Spinal cord (tissue), 10 donors: Measurements from ENCODE around the gene PPP2R5C. TPM values are rescaled to one million over a fixed set of nuclear protein-coding genes. Genes with fewer than 3 reads are reported as not detected.

Source experiments
- DNase-seq, 6 donors: peaks; one replicate each; pipeline versions ENCODE4 v3.0.0 to v3.0.0-alpha.2; 2013 to 2015; ENCODE audit warnings: low spot score in 6 of 6, low read depth in 4 of 6
- H3K27ac ChIP-seq: one replicate; pipeline ENCODE4 v1.5.1; 2013; ENCODE audit warnings: low read depth, low read length, control low read depth
- H3K27me3 ChIP-seq: one replicate; pipeline ENCODE4 v1.6.1; 2013; ENCODE audit warnings: low read length; ENCODE audit not compliant: control insufficient read depth, insufficient read depth
- H3K36me3 ChIP-seq: one replicate; pipeline ENCODE4 v1.6.1; 2013; ENCODE audit warnings: low read length; ENCODE audit not compliant: control insufficient read depth, insufficient read depth
- H3K4me1 ChIP-seq: one replicate; pipeline ENCODE4 v1.6.1; 2013; ENCODE audit warnings: low read length; ENCODE audit not compliant: control insufficient read depth, insufficient read depth
- H3K4me3 ChIP-seq: one replicate; pipeline ENCODE4 v1.5.1; 2013; ENCODE audit warnings: low read depth, low read length, control low read depth
- H3K9me3 ChIP-seq: one replicate; pipeline ENCODE4 v1.6.1; 2013; ENCODE audit warnings: low read length; ENCODE audit not compliant: control insufficient read depth, insufficient read depth
- WGBS: methylation state at CpG from one replicate; pipeline ENCODE4 v1.1.5; 2013; ENCODE audit warnings: missing lambda C conversion rate; ENCODE audit not compliant: insufficient coverage; 5-methylcytosine and 5-hydroxymethylcytosine counted together
- polyA plus RNA-seq, 2 donors: library from polyadenylated mRNA; unstranded; fragments of 120-200 nt; gene quantifications; one replicate each; pipeline ENCODE4 v1.2.1, GENCODE V29; 2013; ENCODE audit not compliant: insufficient read length in 2 of 2
- total RNA-seq, 2 donors: library from RNA; depleted of rRNA in 1 of 2; stranded (reverse); fragments of 120-200 nt in 1 of 2; fragments of >200 nt in 1 of 2; gene quantifications; one replicate each; pipeline versions ENCODE4 v1.2.3 to v1.2.4, GENCODE V29; 2013 to 2014
- donor health status: healthy.

PPP2R5C gene
- total and polyA plus RNA-seq, 4 donors = 104 to 136 (median 123) TPM

DNA sequence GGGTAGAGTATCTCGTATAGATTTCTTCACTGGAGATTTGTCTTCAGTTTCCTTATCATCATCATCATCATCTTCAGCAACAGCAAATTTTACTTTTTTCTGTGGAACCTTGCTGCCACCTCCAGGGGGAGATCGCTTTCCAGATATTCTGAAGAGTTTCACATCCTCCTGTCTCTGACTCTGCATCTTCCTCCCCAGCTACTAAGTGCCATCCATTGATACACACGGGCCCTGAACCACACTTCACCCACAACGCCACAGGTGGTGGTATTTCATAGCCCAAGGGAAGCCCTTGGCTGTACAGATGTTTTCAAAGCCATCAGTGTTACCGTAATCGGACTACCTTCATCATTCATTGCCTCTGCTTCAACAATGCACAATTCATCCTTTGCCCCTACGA, 82.2 kb downstream of the PPP2R5C start:
- H3K4me3 ChIP-seq = no peak overlapping the region
- peaks cover 16% of the 10 kb centered on the region for H3K36me3 ChIP-seq
- 80% methylated on average over 5 of the region's 7 CpGs for WGBS
- H3K4me1 ChIP-seq = peaks cover 3% of the 10 kb centered on the region
- no peaks in the 10 kb centered on the region for H3K9me3 ChIP-seq
- no peaks in the 10 kb centered on the region for H3K27me3 ChIP-seq
- H3K27ac ChIP-seq = no peak overlapping the region
- no peak for DNase-seq

DNA sequence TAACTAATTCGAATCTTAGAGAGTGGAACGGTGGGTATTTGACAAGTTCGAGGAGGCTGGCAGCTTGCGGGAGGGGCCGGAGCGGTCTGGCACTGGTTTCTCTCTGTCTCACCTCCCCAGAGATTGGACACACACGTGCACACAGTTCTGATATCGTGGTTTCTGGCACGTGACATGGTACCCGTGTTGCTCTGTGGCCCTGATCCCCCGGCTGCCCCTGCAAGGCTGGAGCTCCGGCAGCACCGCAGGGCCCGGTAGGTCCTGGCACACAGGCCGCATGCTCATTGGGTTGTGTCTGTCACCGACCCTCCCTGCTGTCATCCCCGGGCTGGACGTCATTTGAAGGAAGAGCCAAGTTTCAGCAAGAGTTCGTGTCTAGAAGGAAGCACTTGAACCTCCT, 82.7 kb downstream of the PPP2R5C start:
- DNase-seq = no peak
- no peak overlapping the region for H3K27ac ChIP-seq
- H3K9me3 ChIP-seq = no peaks in the 10 kb centered on the region
- no peaks in the 10 kb centered on the region for H3K27me3 ChIP-seq
- H3K4me1 ChIP-seq = peaks cover 2% of the 10 kb centered on the region
- H3K4me3 ChIP-seq = no peak overlapping the region
- H3K36me3 ChIP-seq = peaks cover 15% of the 10 kb centered on the region
- WGBS = 95% methylated on average over 18 of the region's 19 CpGs

DNA sequence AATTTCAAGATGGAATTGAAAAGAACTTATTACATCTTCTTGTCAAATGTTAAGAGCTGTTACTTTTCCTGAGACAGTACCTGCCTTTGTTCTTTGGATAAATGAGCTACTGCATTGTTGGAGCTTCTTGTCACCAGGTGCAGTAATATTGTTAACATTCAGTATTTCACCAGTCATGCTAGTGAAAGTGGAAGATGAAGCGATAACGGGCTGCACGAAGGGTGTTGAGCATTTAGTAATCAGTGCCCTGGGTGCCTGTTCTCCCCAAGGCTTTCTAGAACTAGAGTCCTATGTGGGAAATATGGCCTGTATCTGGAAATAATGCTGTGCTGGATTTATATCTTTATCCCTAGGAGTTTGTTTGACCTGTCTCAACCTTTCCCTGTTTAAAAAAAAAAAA, 83.2 kb downstream of the PPP2R5C start:
- no peak overlapping the region for H3K27ac ChIP-seq
- H3K36me3 ChIP-seq = peaks cover 13% of the 10 kb centered on the region
- no peaks in the 10 kb centered on the region for H3K9me3 ChIP-seq
- no peak for DNase-seq
- H3K4me1 ChIP-seq = peaks cover 2% of the 10 kb centered on the region
- H3K27me3 ChIP-seq = no peaks in the 10 kb centered on the region
- H3K4me3 ChIP-seq = no peak overlapping the region
- WGBS = 94% methylated on average over 3 of the region's 3 CpGs

DNA sequence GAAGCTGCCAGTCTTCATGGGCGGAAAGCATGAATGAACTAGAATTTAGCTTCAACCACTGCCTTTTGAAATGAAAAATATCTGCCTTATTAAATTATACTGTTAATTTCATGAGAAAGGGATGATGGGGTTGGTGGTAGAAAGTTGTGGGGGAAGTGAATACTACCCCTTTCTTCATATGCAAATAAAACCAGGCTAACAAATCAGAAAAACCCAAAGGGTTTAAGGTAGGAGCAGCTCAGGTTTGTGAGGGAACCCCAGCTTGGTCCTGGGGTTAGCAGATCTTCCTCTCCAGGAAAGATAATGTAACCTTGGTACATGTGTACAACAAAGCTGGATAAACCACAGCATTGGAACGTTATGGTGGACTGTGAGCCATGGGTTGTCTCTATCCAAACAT, 84.0 kb downstream of the PPP2R5C start:
- H3K27ac ChIP-seq = no peak overlapping the region
- H3K9me3 ChIP-seq = no peaks in the 10 kb centered on the region
- H3K4me1 ChIP-seq = peaks cover 2% of the 10 kb centered on the region
- WGBS = 88% methylated on average over 1 of the region's 2 CpGs
- H3K36me3 ChIP-seq = peaks cover 13% of the 10 kb centered on the region
- no peak overlapping the region for H3K4me3 ChIP-seq
- DNase-seq = no peak
- no peaks in the 10 kb centered on the region for H3K27me3 ChIP-seq

DNA sequence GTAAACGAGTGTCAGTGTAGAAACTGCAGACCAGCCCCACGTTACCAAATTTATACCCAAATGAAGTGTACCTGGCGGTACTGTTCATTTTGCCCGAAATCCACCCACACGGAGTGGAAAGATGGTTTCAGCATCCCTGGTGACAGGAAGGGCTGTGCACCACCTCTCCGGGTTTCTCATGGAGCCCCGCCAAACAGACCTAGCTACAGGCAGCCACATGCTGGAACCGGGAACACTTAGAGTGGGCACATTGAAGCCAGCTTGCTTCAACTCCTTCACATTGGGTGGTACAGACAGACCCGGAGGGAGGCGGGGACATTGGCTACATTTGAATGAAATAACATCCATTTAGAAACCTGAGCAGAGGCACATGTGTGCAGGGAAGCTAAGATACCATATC, 84.4 kb downstream of the PPP2R5C start:
- Histone ChIP-seq H3K9me3 (no peaks in the 10 kb centered on the region), H3K36me3 (peaks cover 13% of the 10 kb centered on the region), H3K27me3 (no peaks in the 10 kb centered on the region), H3K27ac (no peak overlapping the region), H3K4me1 (peaks cover 2% of the 10 kb centered on the region), H3K4me3 (no peak overlapping the region)
- 94% methylated on average over 7 of the region's 10 CpGs for whole genome bisulfite sequencing
- DNase-seq = no peak

DNA sequence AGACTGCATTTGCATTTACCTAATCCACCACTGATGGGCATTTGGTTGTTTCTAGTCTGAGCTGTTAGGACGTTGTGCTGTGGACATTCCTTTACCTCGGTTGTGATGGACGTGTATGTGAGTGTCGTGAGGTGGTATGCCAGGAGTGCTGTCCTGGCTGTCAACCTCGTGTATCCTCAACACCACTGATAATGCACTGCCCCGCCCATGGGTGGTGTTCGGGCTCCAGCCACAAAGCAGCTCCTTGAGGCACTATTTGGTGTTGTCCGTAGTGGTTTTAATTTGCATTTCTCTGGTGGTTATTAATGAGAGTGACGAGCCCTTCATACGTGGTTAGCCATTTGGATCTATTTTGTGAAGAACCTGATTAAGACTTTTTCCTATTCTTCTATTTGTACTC, 87.6 kb downstream of the PPP2R5C start:
- Histone ChIP-seq H3K4me3 (no peak overlapping the region), H3K36me3 (peaks cover 3% of the 10 kb centered on the region), H3K4me1 (no peaks in the 10 kb centered on the region), H3K9me3 (no peaks in the 10 kb centered on the region), H3K27ac (no peak overlapping the region), H3K27me3 (no peaks in the 10 kb centered on the region)
- DNase-seq = no peak
- 100% methylated on average over 1 of the region's 10 CpGs for WGBS

DNA sequence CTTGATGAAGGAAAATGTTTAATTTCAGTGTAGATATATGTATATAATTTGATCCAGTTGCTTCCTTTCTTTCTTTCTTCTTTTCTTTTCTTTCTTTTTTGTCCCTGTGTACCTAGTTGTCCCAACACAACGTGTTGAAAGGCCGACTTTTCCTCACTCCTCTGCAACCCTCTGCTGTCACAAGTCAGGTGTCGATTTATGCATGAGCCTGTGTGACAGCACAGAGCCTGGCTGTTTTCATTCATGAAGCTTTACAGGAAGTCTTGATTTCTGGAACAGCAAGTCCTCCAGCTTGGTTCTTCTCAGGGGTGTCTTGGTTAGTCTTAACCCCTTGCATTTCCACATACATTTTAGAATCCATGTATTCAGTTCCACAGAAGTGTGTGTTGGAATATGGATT, 88.1 kb downstream of the PPP2R5C start:
- H3K4me3 ChIP-seq = no peak overlapping the region
- no peaks in the 10 kb centered on the region for H3K9me3 ChIP-seq
- H3K36me3 ChIP-seq = peaks cover 2% of the 10 kb centered on the region
- peaks cover 5% of the 10 kb centered on the region for H3K4me1 ChIP-seq
- no peaks in the 10 kb centered on the region for H3K27me3 ChIP-seq
- WGBS = 62% methylated on average over 2 of the region's 3 CpGs
- no peak overlapping the region for H3K27ac ChIP-seq
- no peak for DNase-seq

DNA sequence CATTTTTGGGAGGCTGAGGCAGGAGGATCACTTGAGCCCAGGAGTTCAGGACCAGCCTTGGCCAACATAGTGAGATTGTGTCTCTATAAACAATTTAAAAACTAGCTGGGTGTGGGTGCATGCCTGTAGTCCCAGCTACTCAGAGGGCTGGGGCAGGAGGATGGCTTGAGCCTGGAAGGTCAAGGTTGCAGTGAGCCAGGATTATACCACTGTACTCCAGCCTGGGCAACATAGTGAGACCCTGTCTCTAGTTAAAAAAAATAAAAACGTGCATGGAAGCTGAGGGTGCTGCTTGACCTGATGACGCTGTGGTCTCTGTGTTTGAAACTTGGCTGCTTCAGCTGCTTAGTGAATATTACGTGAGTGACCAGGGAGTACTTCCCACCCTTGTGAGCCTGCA, 89.7 kb downstream of the PPP2R5C start:
- Histone ChIP-seq H3K9me3 (no peaks in the 10 kb centered on the region), H3K27ac (no peak overlapping the region), H3K4me1 (peaks cover 5% of the 10 kb centered on the region), H3K36me3 (peaks cover 2% of the 10 kb centered on the region), H3K27me3 (no peaks in the 10 kb centered on the region), H3K4me3 (no peak overlapping the region)
- no peak for DNase-seq
- 96% methylated on average over 3 of the region's 3 CpGs for WGBS

DNA sequence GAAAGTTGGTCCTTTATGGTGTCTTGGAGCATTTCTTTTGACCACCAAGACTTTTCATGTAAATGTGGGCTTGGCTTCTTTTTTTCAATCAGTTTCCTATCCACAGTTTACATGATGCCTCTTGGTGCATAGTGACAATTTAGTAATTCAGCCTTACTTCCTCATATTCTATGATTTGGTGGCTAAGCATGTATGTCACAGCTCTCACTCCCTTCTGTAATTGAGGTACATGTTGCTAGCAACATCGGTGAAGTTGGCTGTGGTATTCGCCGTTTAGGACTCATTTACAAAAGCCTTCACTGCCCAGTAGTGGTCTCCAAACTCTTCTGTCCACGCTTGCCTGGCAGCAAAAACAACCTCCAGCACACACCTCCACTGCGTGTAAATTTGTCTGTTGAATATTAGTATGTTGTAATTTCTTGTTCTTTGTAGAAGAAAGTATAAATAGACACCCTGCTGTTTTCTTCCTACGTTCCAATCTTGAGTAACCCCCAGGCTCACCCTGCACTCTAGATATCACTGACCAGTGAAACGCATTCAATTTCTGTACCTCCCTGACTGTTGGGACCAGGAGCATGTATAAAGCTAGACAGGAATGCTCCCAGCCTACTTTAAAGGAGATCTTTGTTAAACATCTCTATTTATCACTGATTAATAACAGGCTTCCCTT, 90.4 kb downstream of the PPP2R5C start:
- H3K4me1 ChIP-seq = peaks cover 5% of the 10 kb centered on the region
- no peak for DNase-seq
- H3K4me3 ChIP-seq = no peak overlapping the region
- WGBS = no CpG with 5 or more reads among the region's 7 CpGs
- H3K27ac ChIP-seq = no peak overlapping the region
- H3K27me3 ChIP-seq = no peaks in the 10 kb centered on the region
- H3K9me3 ChIP-seq = no peaks in the 10 kb centered on the region
- peaks cover 2% of the 10 kb centered on the region for H3K36me3 ChIP-seq

DNA sequence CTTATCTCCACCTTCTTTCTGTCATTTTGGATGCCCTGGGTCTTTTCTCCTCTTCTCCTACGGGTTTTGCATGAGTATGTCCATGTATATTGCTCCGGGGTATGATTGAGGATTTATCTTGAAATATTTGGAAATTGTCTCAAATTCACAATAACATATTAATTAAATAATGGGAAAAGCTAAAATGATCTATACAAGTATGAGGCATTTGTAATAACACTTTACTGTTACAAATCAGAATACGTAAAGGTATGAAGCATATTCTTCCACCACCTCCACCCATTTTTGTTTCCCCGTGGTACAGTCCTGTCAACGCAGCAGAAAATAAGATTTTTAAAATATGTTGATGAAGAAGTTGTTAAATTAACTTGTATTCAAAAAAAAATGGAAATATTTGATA, 91.3 kb downstream of the PPP2R5C start:
- WGBS = no CpG with 5 or more reads among the region's 5 CpGs

More for the DNA sequence above, 91.3 kb downstream of the PPP2R5C start:
- Histone ChIP-seq H3K4me3 (no peak overlapping the region), H3K4me1 (peaks cover 5% of the 10 kb centered on the region), H3K9me3 (no peaks in the 10 kb centered on the region), H3K27me3 (no peaks in the 10 kb centered on the region), H3K36me3 (peaks cover 6% of the 10 kb centered on the region), H3K27ac (no peak overlapping the region)
- no peak for DNase-seq
